Uterus (tissue), 2 donors: Measurements from ENCODE around the gene ADORA3.
"Not testable (repeated sequence)": the region's sequence is repeated elsewhere in the genome, so short reads cannot be mapped to it uniquely, and the experiment has no call there.

Experiments used
- CTCF ChIP-seq, 4 experiments: fragments of 200-600 bp in 2 of 4; fragments of 450-650 bp in 2 of 4; sonication (generic) in 2 of 4; IDR thresholded peaks; one replicate each; pipeline ENCODE4 v1.5.1; 2016 to 2019; ENCODE audit warnings: antibody characterized with exemption in 4 of 4, mild to moderate bottlenecking in 2 of 4, moderate library complexity in 1 of 4
- POLR2A ChIP-seq, 2 donors: fragments of 450-650 bp; IDR thresholded peaks; one replicate each; pipeline ENCODE4 v1.6.1; 2016; ENCODE audit warnings: antibody characterized with exemption in 2 of 2, mild to moderate bottlenecking in 1 of 2, moderate library complexity in 1 of 2

DNA sequence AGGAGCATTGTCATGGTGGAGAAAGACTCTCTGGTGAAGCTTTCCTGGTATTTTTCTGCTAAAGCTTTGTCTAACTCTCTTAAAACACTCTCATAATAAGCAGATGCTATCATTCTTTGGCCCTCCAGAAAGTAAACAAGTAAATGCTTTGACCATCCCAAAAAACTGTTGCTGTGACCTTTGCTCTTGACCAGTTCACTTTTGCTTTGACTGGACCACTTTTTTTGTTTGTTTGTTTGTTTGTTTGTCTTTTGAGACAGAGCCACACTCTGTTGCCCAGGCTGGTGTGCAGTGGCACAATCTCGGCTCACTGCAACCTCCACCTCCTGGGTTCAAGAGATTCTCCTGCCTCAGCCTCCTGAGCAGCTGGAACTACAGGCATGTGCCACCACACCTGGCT is 44.4 kb upstream of the ADORA3 start:
- not testable (repeated sequence) for TF ChIP-seq CTCF, POLR2A (IDR thresholded peaks at IDR 0.05)
